ENCODE data around the gene CH25H.

DNA sequence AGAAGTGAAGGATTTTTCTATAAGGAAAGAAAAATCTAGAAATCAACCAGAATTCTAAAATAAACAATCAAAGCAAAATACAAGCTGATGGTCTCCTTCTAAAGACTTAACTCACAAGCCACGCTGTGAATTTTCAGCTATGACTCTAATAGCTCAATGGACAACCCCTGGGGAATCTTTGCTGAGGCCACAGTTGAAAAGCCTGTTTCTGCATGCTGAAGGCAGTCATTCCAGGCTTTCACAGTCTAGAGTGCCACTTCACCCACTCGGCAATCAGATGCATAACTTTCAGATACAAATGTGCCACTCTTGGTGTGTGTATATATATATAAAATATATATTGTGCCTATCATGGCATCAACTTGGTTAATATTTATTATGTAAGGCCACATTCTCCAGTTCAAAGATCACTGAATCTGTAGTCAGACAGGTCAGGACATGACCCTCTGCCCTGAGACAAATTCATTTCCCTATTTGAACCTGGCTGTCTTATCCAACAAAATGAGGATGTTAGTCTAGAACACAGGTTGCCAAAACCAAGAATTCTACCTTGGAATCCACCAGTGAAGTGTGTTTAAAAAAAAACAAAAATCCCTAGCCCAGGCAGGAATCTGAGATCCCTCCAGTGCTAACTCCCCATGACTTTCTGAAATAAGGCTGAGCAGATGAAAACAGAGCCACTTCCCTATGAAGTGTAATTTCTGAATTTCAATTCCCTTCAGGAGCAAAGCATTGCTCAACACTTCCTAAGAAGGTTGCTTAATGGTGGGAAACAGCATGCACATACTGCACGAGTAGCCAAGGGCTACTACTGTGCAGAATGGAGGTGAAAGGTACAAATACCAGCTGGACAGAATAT lies 34.6 kb upstream of the CH25H start:
- TF ChIP-seq, protein P1, sequence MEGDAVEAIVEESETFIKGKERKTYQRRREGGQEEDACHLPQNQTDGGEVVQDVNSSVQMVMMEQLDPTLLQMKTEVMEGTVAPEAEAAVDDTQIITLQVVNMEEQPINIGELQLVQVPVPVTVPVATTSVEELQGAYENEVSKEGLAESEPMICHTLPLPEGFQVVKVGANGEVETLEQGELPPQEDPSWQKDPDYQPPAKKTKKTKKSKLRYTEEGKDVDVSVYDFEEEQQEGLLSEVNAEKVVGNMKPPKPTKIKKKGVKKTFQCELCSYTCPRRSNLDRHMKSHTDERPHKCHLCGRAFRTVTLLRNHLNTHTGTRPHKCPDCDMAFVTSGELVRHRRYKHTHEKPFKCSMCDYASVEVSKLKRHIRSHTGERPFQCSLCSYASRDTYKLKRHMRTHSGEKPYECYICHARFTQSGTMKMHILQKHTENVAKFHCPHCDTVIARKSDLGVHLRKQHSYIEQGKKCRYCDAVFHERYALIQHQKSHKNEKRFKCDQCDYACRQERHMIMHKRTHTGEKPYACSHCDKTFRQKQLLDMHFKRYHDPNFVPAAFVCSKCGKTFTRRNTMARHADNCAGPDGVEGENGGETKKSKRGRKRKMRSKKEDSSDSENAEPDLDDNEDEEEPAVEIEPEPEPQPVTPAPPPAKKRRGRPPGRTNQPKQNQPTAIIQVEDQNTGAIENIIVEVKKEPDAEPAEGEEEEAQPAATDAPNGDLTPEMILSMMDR (conservative IDR thresholded peaks at IDR 0.05), result no peak
- TF ChIP-seq ZFX (IDR thresholded peaks at IDR 0.05), result no peak

Data from C4-2B (cell line).